ENCODE measurements around the gene ERC1.
"Not testable (repeated sequence)": the region's sequence is repeated elsewhere in the genome, so short reads cannot be mapped to it uniquely, and the experiment has no call there.

ERC1 gene

DNA sequence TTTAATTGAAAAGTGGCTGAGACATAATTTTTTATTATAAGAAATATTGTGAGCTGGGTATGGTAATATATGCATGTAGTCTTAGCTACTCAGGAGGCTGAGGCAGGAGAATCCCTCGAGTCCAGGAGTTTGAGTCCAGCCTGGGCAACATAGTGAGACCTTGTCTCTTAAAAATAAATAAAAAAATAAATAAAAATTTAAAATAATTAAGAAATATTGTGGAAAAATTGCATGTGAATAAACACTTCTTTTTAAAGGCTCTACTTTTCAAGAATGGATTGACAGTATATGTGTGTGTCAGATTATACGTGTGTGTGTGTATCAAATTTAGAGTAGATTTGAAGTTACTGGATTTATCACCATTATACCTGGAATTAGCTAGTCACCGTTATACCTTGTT is 43.2 kb downstream of the ERC1 start:
- DNase-seq = no peak

DNA sequence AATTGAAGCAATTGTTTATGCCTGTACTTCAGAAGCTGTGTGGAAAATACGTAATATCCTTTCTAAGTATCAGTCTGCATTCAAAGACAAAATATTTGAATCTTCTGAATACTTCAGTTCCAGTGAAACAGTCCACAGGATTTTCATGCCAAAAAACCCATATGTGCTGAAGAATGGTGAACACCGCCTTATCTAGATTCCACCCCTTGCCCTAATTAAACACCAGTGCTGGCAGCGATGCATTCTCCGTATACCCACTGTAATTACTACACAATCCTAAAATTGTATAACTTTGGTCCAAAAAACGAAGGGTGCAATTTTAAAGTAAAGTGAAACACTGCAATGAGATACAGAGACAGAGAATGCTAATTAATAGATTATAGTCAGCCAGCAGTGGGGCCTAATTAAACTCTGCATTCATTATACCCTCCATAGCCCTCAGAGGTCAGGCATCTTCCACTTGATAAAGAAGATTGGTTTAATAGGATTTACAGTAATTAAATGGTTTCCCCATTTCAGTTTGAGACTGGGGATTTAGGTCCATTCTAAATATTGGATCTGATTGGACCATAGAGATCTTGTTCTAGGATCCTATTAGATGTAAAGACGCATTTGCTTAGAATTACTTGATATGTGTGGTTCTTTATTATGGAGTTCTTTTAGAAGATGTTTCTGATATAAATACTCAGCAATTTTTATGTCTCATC is 43.9 kb downstream of the ERC1 start:
- DNase-seq = no peak

DNA sequence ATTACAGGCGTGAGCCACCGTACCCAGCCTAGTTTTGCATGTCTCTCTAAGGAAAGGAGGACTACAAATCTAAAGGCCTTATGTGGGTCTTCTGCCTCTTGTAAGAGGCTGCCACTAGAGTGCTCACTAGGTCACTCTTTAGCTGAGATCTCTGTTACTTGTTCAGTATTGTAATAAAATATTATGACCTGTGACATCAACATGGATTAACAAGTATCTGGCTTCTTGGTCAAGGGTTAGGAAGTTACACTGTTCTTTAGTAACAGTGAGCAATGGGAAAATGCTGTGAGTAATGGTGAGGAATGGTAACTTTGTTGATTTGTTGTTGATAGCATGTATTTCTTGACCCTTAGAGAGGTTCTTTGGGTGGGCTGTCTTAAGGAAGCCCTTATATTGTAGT is 50.5 kb downstream of the ERC1 start:
- no peak for DNase-seq

DNA sequence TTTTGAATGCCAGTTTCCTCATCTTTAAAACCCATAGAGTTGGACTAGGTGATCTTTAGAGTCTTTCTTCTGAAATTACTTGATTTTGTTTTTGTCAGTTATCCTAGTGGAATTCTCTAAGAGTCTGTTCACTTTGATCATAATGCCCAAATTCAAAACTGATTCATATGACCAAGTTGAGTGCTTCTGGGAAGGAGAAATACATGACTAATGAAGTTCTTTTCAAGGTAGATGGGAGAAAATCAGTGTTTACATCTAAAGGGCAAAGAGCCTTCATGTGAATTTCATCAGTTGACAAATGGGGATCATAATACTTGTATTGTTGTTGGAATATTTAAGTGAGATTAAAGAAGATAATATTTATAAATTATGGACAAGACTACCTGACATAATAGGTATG is 53.2 kb downstream of the ERC1 start:
- no peak for DNase-seq

DNA sequence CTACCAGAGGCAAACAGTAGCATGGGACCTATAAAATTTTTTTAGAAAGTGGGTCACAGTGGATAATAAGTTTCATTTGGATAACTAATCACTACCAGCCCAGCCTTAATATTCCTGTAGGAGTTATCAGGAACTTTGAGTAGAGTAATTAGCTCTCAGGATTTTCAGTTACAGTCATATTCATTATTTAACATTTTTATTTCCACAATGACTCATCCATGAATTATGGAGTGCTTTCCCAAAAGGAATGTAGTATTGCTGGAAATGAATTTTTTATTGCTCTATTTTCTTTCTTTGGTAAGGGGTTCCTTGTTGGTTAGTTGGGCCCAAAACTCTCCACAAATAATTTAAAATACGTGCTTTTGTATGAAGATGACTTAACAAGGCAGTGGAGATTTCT is 53.7 kb downstream of the ERC1 start:
- no peak for DNase-seq

DNA sequence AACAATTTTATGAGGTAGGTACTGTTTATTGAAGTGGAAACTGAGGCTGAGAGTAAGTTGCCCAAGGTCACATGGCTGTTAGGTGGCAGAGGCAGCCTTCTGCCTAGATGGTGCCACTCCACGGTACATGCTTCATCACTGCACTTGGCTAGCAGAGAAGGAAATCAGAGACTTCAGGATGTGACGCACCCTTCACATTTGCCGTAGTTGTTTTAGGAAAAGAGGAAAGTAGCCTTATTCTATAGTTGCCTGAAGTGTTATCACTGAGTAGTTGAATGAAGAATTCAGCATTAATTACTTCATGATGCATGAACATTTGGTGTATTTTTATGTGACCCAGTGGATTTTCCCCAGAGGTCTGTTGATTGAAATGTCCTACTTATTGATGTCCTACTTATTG is 55.7 kb downstream of the ERC1 start:
- DNase-seq = no peak

DNA sequence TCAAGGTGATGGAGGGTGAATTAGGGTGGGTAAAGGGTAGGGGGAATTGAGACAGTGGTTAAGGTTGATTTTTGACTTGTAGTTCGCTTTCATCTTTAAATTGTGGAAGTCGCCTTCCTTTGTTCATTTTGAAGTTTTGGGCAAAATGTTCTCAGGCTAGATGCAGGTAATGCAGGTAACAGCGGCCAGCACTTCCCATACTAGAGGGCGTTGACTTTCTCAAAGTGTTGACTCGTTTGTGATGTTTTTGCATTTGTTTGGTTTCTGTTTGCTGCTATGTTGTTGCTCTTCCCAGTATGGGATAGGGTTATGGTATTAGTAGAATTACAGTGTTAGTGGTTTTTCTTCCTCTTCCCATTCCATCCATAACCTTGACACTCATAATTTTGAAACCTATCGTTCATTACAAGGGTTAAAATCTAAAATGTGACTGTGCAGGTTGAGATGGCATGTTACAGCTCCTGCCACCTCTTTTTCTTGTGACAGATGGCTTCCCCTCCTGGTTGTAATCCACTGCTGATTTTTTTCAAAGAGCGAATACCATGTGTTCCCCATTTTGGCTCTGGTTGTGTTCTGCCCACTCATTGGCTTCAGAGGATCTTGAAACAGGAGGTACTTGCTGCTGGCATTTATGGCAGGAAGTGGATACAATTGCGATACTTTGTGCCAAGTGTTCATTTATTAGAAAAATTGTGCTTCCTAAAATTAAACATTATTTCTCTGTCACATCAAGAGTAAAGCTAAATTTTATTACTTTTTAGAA is 57.1 kb downstream of the ERC1 start:
- no peak for DNase-seq

DNA sequence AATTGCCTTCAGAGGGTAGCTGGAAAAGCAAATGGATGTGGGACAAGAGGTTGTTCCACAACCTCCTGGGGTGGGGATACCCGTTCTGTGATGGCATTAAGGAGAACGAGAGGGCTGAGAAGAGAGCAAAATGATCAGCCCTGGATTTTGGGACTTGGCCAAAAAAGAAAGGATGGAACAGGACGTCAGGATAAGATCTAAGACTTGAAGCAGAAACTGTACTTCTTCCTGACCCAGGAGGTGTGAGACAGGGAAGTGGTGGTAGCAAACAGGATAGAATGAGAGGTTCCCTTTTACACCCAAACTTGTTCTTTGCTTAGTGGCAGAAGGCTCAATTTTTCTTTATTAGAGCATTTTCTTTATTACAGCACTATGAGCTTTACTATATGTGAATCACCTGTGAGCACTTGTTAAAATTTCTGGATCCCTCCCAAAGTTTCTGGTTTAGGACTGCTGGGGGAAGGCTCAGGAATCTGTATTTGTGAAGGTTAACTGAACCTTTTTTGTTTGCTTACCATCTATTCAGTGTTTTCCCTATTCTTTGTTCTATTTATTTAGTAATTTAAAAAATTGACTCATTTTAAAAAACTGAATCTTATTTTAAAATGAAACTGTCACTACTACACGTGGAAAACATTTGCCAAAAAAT is 59.2 kb downstream of the ERC1 start:
- DNase-seq = no peak

DNA sequence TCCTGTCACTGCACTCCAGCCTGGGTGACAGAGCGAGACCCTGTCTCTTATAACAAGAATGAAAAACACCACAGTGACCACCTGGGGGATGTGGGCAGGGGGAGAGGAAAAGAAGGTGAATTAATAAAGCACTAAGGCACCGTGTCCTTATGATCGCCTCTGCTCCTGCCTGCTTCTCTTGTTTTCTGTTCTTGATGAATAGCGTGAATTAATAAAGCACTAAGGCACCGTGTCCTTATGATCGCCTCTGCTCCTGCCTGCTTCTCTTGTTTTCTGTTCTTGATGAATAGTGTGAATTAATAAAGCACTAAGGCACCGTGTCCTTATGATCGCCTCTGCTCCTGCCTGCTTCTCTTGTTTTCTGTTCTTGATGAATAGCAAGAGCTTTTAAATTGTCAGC is 60.6 kb downstream of the ERC1 start:
- DNase-seq = not testable (repeated sequence)

DNA sequence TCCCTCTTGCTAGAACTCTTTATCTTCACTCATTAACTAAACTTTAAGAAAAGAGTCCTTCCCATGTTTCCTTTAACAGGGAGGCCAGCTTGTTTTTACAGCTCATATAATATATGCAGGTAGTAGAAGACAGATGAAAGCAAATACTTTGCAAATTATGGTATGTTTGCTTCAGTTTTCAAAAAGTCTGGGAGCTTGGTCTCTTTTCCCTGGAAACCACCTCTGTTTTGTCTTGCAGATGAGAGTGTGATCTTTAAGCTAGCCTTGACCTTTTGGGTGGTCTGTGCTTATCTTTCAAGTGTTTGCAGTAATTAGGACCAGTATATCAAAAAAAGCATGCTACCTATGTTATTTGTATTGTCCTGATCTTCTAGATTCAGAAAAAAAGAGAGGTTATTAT is 62.7 kb downstream of the ERC1 start:
- DNase-seq = no peak

DNA sequence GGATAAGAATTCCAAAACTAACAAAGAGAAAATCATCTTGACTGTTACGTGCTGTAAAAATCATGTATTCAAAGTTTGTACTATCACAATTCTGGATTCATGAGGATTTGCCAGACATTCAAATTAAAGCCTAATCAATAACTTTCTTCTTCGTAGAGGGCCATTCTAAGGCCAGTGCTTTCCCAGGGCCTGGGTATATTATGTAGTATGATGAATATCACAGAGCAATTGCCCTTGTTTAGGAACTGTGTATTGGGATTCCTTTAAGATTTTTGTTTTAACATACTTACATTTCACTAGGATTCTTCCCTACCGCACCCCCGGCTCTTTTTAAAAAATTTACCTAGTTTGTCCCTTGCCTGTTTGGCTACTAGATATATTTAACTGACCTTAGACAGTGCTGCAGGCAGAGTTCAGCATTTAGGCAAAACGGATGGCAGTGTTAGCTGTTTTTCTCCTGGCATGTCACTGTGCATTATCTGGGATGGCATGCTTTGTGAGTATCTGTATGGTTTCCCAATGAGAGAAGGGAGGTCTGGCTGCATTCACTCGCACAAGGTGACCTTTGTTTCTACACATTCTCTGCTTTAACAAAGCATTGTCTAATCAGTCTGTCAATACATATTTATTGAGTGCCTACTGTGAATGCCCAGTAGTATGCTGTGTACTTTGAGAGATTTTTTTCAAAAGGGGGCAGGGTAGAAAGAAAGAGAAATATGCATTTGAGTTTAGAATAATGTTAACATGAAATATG is 63.3 kb downstream of the ERC1 start:
- no peak for DNase-seq

DNA sequence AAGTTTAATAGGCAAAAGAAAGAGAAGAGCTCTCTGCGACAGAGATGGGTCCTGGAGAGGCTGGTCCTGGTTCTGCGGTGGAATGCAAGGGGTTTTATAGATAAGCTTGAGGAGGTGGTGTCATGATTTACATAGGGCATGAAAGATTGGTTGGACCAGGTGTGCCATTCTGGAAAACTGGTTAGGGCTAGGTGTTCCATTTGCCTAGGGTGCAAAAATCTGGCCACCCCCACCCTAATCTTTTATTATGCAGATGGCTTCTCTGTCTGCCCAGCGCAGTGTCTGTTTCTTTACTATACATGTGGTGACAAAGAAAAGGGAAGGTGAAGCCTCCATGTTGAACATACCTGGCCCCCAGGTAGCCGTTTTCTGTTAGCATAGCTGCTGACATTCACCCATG is 65.4 kb downstream of the ERC1 start:
- DNase-seq = no peak

DNA sequence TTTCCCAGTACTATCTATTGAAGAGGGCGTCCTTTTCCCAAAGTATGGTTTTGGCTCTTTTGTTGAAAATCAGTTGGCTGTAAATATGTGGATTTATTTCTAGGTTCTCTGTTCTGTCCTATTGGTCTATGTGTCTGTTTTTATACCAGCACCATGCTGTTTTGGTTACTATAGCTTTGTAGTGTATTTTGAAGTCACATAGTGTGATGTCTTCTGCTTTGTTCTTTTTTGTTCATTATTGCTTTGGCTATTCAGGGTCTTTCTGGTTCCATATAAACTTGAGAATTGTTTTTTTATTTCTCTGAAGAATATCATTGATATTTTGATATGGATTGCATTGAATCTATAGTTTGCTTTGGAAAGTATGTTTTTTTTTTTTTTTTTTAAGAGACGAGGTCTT is 67.4 kb downstream of the ERC1 start:
- no peak for DNase-seq

DNA sequence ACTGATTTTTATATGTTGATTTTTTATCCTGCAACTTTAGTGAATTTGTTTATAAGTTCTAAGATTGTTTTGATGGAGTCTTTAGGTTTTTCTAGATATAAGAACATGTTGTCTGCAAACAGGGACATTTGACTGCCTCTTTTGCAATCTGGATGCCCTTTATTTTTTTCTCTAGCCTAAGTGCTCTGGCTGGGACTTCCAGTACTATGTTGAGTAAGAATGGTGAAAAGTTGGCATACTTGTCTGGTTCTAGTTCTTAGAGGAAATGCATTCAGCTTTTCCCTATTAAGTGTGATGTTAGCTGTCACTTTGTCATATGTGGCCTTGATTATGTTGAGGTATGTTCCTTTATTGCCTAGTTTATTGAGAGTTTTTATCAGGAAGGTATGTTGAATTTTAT is 68.1 kb downstream of the ERC1 start:
- DNase-seq = no peak

DNA sequence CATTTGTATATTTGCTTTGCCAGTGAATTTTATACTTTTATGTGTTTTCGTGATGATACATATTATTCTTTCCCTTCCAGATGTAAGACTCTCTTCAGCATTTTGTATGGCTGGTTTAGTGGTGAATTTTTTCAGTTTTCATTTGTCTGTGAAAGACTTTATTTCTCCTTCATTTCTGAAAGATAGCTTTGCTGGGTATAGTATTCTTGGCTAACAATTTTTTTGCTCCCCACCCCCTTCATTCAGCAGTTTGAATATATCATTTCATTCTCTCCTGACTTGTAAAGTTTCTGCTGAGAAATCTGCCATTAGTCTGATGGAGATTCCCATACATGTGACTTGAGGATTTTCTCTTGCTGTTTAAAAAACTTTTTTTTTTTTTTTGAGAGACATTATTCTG is 72.8 kb downstream of the ERC1 start:
- DNase-seq = no peak

DNA sequence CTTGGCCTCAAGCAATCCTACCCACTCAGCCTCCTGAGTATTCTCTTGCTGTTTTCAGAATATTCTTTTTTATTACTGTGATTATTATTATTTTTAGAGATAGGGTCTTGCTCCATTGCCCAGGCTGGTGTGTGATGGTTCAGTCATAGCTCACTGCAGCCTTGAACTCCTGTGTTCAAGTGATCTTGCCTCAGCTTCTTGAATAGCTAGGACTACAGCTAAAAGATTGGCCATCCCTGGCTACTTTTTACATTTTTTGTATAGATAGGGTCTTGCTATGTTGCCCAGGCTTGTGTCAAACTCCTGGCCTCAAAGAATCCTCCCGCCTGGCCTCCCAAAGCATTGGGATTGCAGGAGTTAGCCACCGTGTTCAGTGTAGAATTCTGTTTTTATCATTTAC is 73.3 kb downstream of the ERC1 start:
- DNase-seq = no peak

DNA sequence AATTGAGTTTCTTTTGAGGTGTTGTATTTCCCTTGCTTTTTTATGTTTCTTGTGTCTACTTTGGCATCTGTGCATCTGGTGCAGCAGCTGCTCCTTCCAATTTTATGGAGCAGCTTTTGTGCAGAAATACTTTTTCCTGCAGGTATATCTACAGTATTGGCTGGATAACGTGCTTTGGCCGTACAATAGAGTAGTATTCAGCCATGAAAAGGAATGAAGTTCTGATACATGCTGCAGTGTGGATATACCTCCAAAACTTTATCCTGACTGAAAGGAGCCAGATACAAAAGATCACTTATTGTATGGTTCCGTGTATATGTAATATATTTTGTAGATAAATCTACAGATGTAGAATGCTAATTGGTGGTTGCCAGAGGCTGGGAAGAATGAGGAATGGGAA is 74.6 kb downstream of the ERC1 start:
- no peak for DNase-seq

DNA sequence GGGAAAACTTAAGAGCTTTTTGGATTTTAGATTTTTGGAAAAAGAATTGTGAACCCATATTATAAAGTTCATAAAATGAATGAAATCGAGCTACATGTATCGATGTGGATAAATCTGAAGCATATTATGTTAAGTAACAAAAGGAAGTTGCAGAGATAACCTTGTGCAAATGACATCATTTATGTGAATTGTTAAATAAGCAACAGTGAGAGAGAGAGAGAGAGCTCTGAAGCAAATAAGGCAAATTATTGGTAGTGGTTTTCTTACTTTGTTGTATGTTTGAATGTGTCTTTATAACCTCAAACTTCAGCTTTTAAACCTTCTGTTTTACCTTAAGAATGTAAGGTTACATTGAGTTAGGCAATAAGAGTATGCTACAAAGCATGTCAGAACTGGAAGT is 78.8 kb downstream of the ERC1 start:
- DNase-seq = no peak

DNA sequence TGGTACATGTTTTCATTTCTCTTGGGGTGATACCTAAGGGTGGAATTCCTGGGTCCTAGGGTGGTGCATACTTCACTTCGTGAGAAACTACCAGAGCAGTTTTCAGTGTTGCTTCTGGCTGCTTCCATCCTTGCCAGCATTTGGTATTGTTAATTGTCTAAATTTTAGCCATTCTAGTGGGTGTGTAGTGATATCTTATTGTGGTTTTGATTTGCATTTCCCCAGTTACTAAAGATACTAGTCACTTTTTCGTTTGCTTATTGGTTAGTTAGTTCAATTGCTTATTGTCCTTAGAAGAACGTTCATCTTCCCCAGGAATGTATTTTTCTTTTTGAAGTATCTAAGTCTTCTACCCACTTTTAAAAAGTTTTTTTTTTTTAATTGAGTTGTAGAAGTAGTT is 80.2 kb downstream of the ERC1 start:
- DNase-seq = no peak

DNA sequence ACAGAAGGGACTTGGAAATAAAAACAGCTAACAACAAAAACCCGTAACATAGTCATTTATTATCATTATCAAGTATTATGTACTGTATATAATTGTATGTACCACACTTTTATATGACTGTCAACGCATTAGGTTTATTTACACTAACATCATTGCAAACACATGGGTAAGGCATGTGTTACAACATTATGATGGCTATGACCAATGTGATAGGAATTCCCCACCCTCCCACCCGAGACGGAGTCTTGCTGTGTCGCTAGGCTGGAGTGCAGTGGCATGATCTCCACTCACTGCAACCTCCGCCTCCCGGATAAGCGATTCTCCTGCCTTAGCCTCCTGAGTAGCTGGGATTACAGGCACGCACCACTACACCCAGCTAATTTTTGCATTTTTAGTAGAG is 82.6 kb downstream of the ERC1 start:
- no peak for DNase-seq

DNA sequence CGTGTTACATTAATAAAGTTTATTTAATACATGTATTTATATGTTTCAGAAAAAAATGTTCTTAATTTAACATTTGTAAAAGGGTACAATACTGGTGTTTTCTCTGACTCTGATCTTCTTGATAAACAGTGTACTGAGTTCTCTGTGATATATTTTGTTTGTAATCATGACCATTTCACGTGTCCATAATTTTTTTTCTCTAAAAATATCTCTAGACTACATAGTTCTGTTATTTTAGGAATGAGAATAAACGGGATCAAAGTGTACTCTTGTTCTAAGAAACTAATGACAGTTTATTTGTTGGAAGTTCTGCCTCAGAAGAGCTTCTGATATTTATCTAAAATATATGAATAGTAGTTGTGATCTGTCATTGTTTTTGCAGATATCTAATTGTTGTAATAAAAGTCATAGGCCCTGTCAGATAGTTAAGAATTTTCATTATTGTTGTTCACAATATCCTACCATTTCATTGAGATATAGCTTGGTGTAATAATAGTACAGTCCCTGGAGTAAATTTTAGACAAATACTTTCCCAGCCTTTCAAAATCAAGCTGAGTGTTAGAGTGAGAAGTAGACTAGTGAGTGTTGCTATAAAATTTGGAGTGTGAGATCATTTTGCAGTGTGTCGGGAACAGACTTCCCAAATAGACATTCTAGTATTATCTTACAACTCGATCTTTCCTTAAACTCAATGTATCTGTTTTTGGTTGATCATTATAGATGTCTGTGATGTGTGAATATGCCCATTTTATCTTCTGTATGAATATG is 86.2 kb downstream of the ERC1 start:
- DNase-seq = no peak

DNA sequence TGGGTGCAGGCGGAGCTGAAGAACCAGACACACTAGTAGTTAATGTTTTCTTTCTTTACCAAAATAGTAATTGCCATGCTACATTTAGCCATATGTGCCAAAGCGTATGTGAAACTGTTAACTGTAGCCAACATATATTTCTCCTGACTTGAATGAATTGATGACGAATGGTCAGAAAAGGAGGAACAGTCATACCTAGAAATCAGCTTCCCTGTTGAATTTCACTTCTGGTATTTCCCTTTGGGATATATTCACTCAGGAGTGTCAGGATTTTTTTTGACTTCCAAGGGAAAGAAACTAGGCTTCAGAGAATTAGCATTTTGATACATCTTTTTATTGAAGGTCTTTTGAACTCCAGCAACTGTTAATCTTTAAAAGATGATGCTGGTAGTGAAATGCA is 87.0 kb downstream of the ERC1 start:
- no peak for DNase-seq

Measured in activated CD4-positive, alpha-beta T cell treated with anti-CD3 and anti-CD28 coated beads, Interleukin-2, amount 50 U/mL, for 1 hour (primary cell).